H1 (cell line): Measurements from ENCODE around the gene ZBTB20. TPM values are rescaled to one million over a fixed set of nuclear protein-coding genes. Genes with fewer than 3 reads are reported as not detected.
A peak's percentile ranks its signal among the peaks of the same experiment; 100 is the strongest.

ENCODE experiments used
- CTCF ChIA-PET: fragments of 300-600 bp; sonication (Branson Sonifier 250); formaldehyde crosslinking; loops from one replicate; lab custom pipeline; 2021; ENCODE audit not compliant: partially characterized antibody; lab: Charles Lee
- POLR2A ChIA-PET: fragments of 300-600 bp; sonication (Branson Sonifier 250); formaldehyde crosslinking; loops from one replicate; lab custom pipeline; 2021; ENCODE audit warnings: inconsistent platforms; ENCODE audit not compliant: partially characterized antibody; lab: Charles Lee
- DNase-seq, 2 experiments: peaks; one replicate each; pipeline versions ENCODE4 v3.0.0 to v3.0.0-alpha.2; 2010 to 2022; ENCODE audit warnings: low spot score in 2 of 2, low read depth in 1 of 2, mixed read lengths in 1 of 2
- FAIRE-seq: peaks from 2 replicates; lab custom pipeline; 2011; peaks lifted over from hg19 to GRCh38; lab: Jason Lieb, UNC
- H2AFZ ChIP-seq: 2 replicates; pipeline ENCODE4 v1.8.1; 2012; ENCODE audit warnings: low read length, inconsistent platforms
- H2AK5ac ChIP-seq: 2 replicates; pipeline ENCODE4 v1.6.1; 2013; ENCODE audit warnings: low read depth, low read length
- H2BK120ac ChIP-seq: replicated peaks from 2 replicates; pipeline ENCODE3; 2013; ENCODE audit warnings: low read depth, low read length, inconsistent platforms
- H2BK12ac ChIP-seq: 2 replicates; pipeline ENCODE4 v1.6.1; 2013; ENCODE audit warnings: low read depth, low read length
- H2BK15ac ChIP-seq: 2 replicates; pipeline ENCODE4 v1.6.1; 2013; ENCODE audit warnings: low read length
- H2BK20ac ChIP-seq: 2 replicates; pipeline ENCODE4 v1.6.1; 2013; ENCODE audit warnings: low read length
- H2BK5ac ChIP-seq: 2 replicates; pipeline ENCODE4 v1.6.1; 2013; ENCODE audit warnings: low read depth, low read length
- H3K14ac ChIP-seq: 2 replicates; pipeline ENCODE4 v1.6.1; 2013; ENCODE audit warnings: inconsistent platforms; ENCODE audit not compliant: insufficient read length
- H3K18ac ChIP-seq: 2 replicates; pipeline ENCODE4 v1.6.1; 2013; ENCODE audit warnings: low read length; ENCODE audit errors: extremely low read depth
- H3K23ac ChIP-seq: 2 replicates; pipeline ENCODE4 v1.6.1; 2013; ENCODE audit warnings: inconsistent platforms; ENCODE audit not compliant: insufficient read length
- H3K23me2 ChIP-seq: 2 replicates; pipeline ENCODE4 v1.6.1; 2013; ENCODE audit warnings: low read depth, low read length
- H3K27ac ChIP-seq: 2 replicates; pipeline ENCODE4 v1.6.1; 2011; ENCODE audit warnings: low read depth, low read length, inconsistent platforms
- H3K27me3 ChIP-seq, 4 experiments: replicated peaks in 1 of 4; 1 replicate in 1 of 4; 2 replicates in 3 of 4; pipeline versions ENCODE4 v1.6.1 to v1.8.1; 2011 to 2013; ENCODE audit warnings: low read length in 3 of 4, mild to moderate bottlenecking in 3 of 4, inconsistent platforms in 2 of 4, mixed read lengths in 2 of 4, moderate library complexity in 1 of 4; ENCODE audit not compliant: control insufficient read depth in 3 of 4, insufficient read depth in 3 of 4; ENCODE audit errors: extremely low read depth in 1 of 4
- H3K36me3 ChIP-seq, 4 experiments: 2 replicates each; pipeline versions ENCODE4 v1.6.1 to v1.8.1; 2011 to 2013; ENCODE audit warnings: mild to moderate bottlenecking in 4 of 4, low read length in 3 of 4, moderate library complexity in 2 of 4, control low read depth in 1 of 4, inconsistent platforms in 1 of 4; ENCODE audit not compliant: insufficient read depth in 4 of 4, control insufficient read depth in 2 of 4
- H3K4ac ChIP-seq: replicated peaks from 2 replicates; pipeline ENCODE3; 2013; ENCODE audit warnings: low read length, low read depth, mixed read lengths, inconsistent platforms; ENCODE audit not compliant: insufficient read length
- H3K4me1 ChIP-seq, 4 experiments: replicated peaks in 1 of 4; 1 replicate in 1 of 4; 2 replicates in 3 of 4; pipeline versions ENCODE4 v1.6.1 to v1.8.1; 2011 to 2013; ENCODE audit warnings: low read length in 3 of 4, inconsistent platforms in 2 of 4, mixed read lengths in 1 of 4; ENCODE audit not compliant: insufficient read depth in 4 of 4, control insufficient read depth in 3 of 4
- H3K4me2 ChIP-seq, 2 experiments: 2 replicates each; pipeline versions ENCODE4 v1.6.1 to v1.8.1; 2011 to 2013; ENCODE audit warnings: low read depth in 2 of 2, low read length in 2 of 2, control low read depth in 1 of 2, inconsistent platforms in 1 of 2, mild to moderate bottlenecking in 1 of 2; ENCODE audit not compliant: insufficient read depth in 1 of 2
- H3K4me3 ChIP-seq, 4 experiments: fragments of 200-600, 300-600 bp in 1 of 4; sonication (generic), shearing (Covaris generic), sonication (Bioruptor Twin) in 1 of 4; 2 replicates each; pipeline versions ENCODE4 v1.5.1 to v1.8.1; 2011 to 2016; ENCODE audit warnings: low read length in 4 of 4, low read depth in 3 of 4, control low read depth in 2 of 4, inconsistent platforms in 2 of 4, mild to moderate bottlenecking in 2 of 4, mixed read lengths in 1 of 4, moderate library complexity in 1 of 4; ENCODE audit not compliant: insufficient read depth in 2 of 4; ENCODE audit errors: extremely low read depth in 1 of 4
- H3K56ac ChIP-seq: replicated peaks from 2 replicates; pipeline ENCODE3; 2013; ENCODE audit warnings: low read depth, mild to moderate bottlenecking, mixed read lengths, low read length, inconsistent platforms; ENCODE audit not compliant: insufficient read length
- H3K79me1 ChIP-seq: 2 replicates; pipeline ENCODE4 v1.6.1; 2013; ENCODE audit warnings: low read depth, low read length, control low read depth
- H3K79me2 ChIP-seq, 2 experiments: 2 replicates each; pipeline versions ENCODE4 v1.6.1 to v1.8.1; 2012 to 2013; ENCODE audit warnings: low read length in 2 of 2, mild to moderate bottlenecking in 2 of 2, inconsistent platforms in 1 of 2; ENCODE audit not compliant: insufficient read depth in 2 of 2, control insufficient read depth in 1 of 2
- H3K9ac ChIP-seq, 4 experiments: replicated peaks in 1 of 4; 1 replicate in 1 of 4; 2 replicates in 3 of 4; pipeline versions ENCODE4 v1.6.1 to v1.8.1; 2011 to 2013; ENCODE audit warnings: low read depth in 3 of 4, low read length in 3 of 4, control low read depth in 2 of 4, mild to moderate bottlenecking in 2 of 4, moderate library complexity in 2 of 4, inconsistent platforms in 1 of 4; ENCODE audit errors: extremely low read depth in 1 of 4
- H3K9me3 ChIP-seq, 2 experiments: 2 replicates each; pipeline versions ENCODE4 v1.6.1 to v1.8.1; 2012 to 2013; ENCODE audit warnings: mild to moderate bottlenecking in 2 of 2, moderate library complexity in 2 of 2, control low read depth in 1 of 2, inconsistent platforms in 1 of 2, low read depth in 1 of 2, low read length in 1 of 2, mixed read lengths in 1 of 2; ENCODE audit not compliant: insufficient read depth in 2 of 2
- H4K20me1 ChIP-seq, 2 experiments: replicated peaks in 1 of 2; 2 replicates each; pipeline versions ENCODE3 to v1.8.1; 2011 to 2013; ENCODE audit warnings: inconsistent platforms in 2 of 2, low read length in 2 of 2, mild to moderate bottlenecking in 1 of 2; ENCODE audit not compliant: insufficient read depth in 2 of 2, control insufficient read depth in 1 of 2
- H4K5ac ChIP-seq: 2 replicates; pipeline ENCODE4 v1.6.1; 2013; ENCODE audit warnings: low read length, low read depth, mixed read lengths, inconsistent platforms; ENCODE audit not compliant: insufficient read length
- H4K8ac ChIP-seq: 2 replicates; pipeline ENCODE4 v1.8.0; 2013; ENCODE audit warnings: mild to moderate bottlenecking, moderate library complexity, low read length, inconsistent platforms; ENCODE audit not compliant: insufficient read depth; ENCODE audit errors: extremely low read depth
- H4K91ac ChIP-seq: replicated peaks from 2 replicates; pipeline ENCODE3; 2013; ENCODE audit warnings: low read length, mixed read lengths, inconsistent platforms; ENCODE audit not compliant: insufficient read length
- CTCF ChIP-seq, 3 experiments: IDR thresholded peaks; 1 replicate in 2 of 3; 2 replicates in 1 of 3; pipeline versions ENCODE4 v1.5.1 to v1.6.1; 2011; ENCODE audit warnings: low read length in 3 of 3, mild to moderate bottlenecking in 3 of 3, inconsistent platforms in 2 of 3, low read depth in 1 of 3, moderate library complexity in 1 of 3; ENCODE audit not compliant: insufficient read depth in 1 of 3; ENCODE audit errors: control extremely low read depth in 1 of 3
- HDAC2 ChIP-seq, 2 experiments: fragments of 300-600 bp in 1 of 2; sonication (generic) in 1 of 2; IDR thresholded peaks; 2 replicates each; pipeline ENCODE4 v1.6.1; 2011 to 2012; ENCODE audit warnings: low read depth in 2 of 2, low read length in 2 of 2, mild to moderate bottlenecking in 2 of 2, moderate library complexity in 2 of 2, borderline replicate concordance in 1 of 2, inconsistent platforms in 1 of 2
- RAD21 ChIP-seq, 2 experiments: IDR thresholded peaks in 1 of 2; conservative IDR thresholded peaks in 1 of 2; 2 replicates each; pipeline ENCODE4 v1.6.1; 2011; ENCODE audit warnings: low read depth in 2 of 2, low read length in 2 of 2, improper control_type of control experiment in 1 of 2, inconsistent platforms in 1 of 2, mild to moderate bottlenecking in 1 of 2, moderate library complexity in 1 of 2
- WGBS, 2 experiments: shearing (Covaris generic) in 1 of 2; methylation state at CpG; one replicate each; pipeline versions ENCODE4 v1.1.6 to v1.1.7; 2013 to 2015; ENCODE audit warnings: low lambda C conversion rate in 2 of 2, mixed read lengths in 2 of 2, inconsistent platforms in 1 of 2, low coverage in 1 of 2, missing lambda C conversion rate in 1 of 2; ENCODE audit not compliant: insufficient replicate concordance in 2 of 2, insufficient coverage in 1 of 2, insufficient read length in 1 of 2; ENCODE audit errors: extremely low coverage in 1 of 2, missing lambda C conversion rate in 1 of 2; 5-methylcytosine and 5-hydroxymethylcytosine counted together
- polyA plus RNA-seq, 7 experiments: library from polyadenylated mRNA; depleted of rRNA in 3 of 7; stranded (reverse) in 5 of 7; unstranded in 2 of 7; fragments of >200 nt in 5 of 7; fragments of 200-250 nt in 2 of 7; gene quantifications; 1 replicate in 5 of 7; 2 replicates in 1 of 7; 4 replicates in 1 of 7; pipeline versions ENCODE4 v1.2.1 to v1.2.3, GENCODE V29; 2011 to 2013; ENCODE audit warnings: missing spikeins in 2 of 7, mixed read lengths in 2 of 7
- total RNA-seq: library from RNA; stranded (reverse); fragmentation: NEBNext Ultra II Directional; extraction: Animal tissue kit (Norgen Biotek cat#: 25700); gene quantifications from 2 replicates; pipeline ENCODE4 v1.2.1, GENCODE V29; 2021

ZBTB20 gene
- total and polyA plus RNA-seq, 2 of the 8 experiments (the other 6 are each of a cell fraction or from before 2014, with no cell fraction given), result 0.35 to 1.3 TPM

- H3K79me2 ChIP-seq, result no peaks in the 10 kb centered on the region
- H4K20me1 ChIP-seq, result no peaks in the 10 kb centered on the region
- no peak overlapping the region for H2BK20ac ChIP-seq
- H4K91ac ChIP-seq, result no peak overlapping the region
- CTCF ChIA-PET, result interaction anchor here (0.6 to 2.6 kb wide), 33 partner anchors 9 to 725 kb away, joined by 3 to 11 read pairs (median 4); no protein-coding TSS in a partner anchor
- no peak overlapping the region for H3K4me3 ChIP-seq
- H2BK12ac ChIP-seq, result no peak overlapping the region
- no peak overlapping the region for H3K14ac ChIP-seq
- TF ChIP-seq HDAC2 (IDR thresholded peaks at IDR 0.05; ENCODE audit: borderline replicate concordance in 1 of 2, low read depth in 2 of 2, low read length in 2 of 2), result no peak
- TF ChIP-seq CTCF (IDR thresholded peaks at IDR 0.05; ENCODE audit: control extremely low read depth in 1 of 3, insufficient read depth in 1 of 3, low read depth in 1 of 3, low read length in 3 of 3), result peak; percentile 42 to 69 (median 66); a peak in 3 of 4 replicates
- TF ChIP-seq RAD21 (IDR thresholded peaks at IDR 0.05 in 1 of 2, conservative IDR thresholded peaks at IDR 0.05 in 1 of 2; ENCODE audit: low read depth in 2 of 2, low read length in 2 of 2), result peak; percentile 64 to 65
- no peak overlapping the region for H2AFZ ChIP-seq
- POLR2A ChIA-PET, result no interaction called here
- H3K23ac ChIP-seq, result no peak overlapping the region
- DNase-seq, result no peak
- 0 out of 7 replicates have a peak, but pooled peaks cover 0 to 2% (median 0%) of the 10 kb centered on the region in 4 experiments for H3K4me1 ChIP-seq
- H3K79me1 ChIP-seq, result no peaks in the 10 kb centered on the region
- peak; percentile 86 for FAIRE-seq
- no peak overlapping the region for H3K4me2 ChIP-seq
- H3K36me3 ChIP-seq, result no peaks in the 10 kb centered on the region
- H2AK5ac ChIP-seq, result no peak overlapping the region
- no peak overlapping the region for H3K56ac ChIP-seq
- no peak overlapping the region for H4K5ac ChIP-seq
- no peak overlapping the region for H3K27ac ChIP-seq
- 0 out of 2 replicates have a peak overlapping the region, but pooled peaks have one; percentile 12 for H4K8ac ChIP-seq
- no peak overlapping the region for H2BK120ac ChIP-seq
- H2BK15ac ChIP-seq, result no peak overlapping the region
- H3K9me3 ChIP-seq, result no peaks in the 10 kb centered on the region
- H3K27me3 ChIP-seq, result no peaks in the 10 kb centered on the region
- no peak overlapping the region for H3K4ac ChIP-seq
- no peak overlapping the region for H2BK5ac ChIP-seq
- no peaks in the 10 kb centered on the region for H3K23me2 ChIP-seq
- no peak overlapping the region for H3K9ac ChIP-seq
- no peak overlapping the region for H3K18ac ChIP-seq
- WGBS, 2 experiments, result 28% methylated on average over 4 of the region's 4 CpGs; no CpG with 5 or more reads in 1 of the 2 experiments
Measured at GRCh38 chr3:115092220-115092791, 54.8 kb downstream of the ZBTB20 start.
